Transverse colon (tissue), 4 donors: ENCODE results near the gene TARS1.

Experiments used
- CTCF ChIP-seq, 5 experiments: fragments of 200-600 bp in 3 of 5; fragments of 450-650 bp in 2 of 5; sonication (generic) in 3 of 5; IDR thresholded peaks; 1 replicate in 2 of 5; 2 replicates in 3 of 5; pipeline ENCODE4 v1.5.1; 2016 to 2017; ENCODE audit warnings: antibody characterized with exemption in 5 of 5, inconsistent platforms in 3 of 5, mild to moderate bottlenecking in 2 of 5, moderate library complexity in 1 of 5
- EP300 ChIP-seq: sonication (generic); formaldehyde crosslinking; IDR thresholded peaks from one replicate; pipeline ENCODE4 v1.6.1; 2017; ENCODE audit warnings: antibody characterized with exemption, low read depth
- POLR2A ChIP-seq: fragments of 450-650 bp; IDR thresholded peaks from one replicate; pipeline ENCODE4 v1.6.1; 2016; ENCODE audit warnings: antibody characterized with exemption, mild to moderate bottlenecking, moderate library complexity
- POLR2AphosphoS5 ChIP-seq, 3 donors: sonication (generic); formaldehyde crosslinking; IDR thresholded peaks; one replicate each; pipeline ENCODE4 v1.6.1; 2016; ENCODE audit warnings: antibody characterized with exemption in 3 of 3

DNA sequence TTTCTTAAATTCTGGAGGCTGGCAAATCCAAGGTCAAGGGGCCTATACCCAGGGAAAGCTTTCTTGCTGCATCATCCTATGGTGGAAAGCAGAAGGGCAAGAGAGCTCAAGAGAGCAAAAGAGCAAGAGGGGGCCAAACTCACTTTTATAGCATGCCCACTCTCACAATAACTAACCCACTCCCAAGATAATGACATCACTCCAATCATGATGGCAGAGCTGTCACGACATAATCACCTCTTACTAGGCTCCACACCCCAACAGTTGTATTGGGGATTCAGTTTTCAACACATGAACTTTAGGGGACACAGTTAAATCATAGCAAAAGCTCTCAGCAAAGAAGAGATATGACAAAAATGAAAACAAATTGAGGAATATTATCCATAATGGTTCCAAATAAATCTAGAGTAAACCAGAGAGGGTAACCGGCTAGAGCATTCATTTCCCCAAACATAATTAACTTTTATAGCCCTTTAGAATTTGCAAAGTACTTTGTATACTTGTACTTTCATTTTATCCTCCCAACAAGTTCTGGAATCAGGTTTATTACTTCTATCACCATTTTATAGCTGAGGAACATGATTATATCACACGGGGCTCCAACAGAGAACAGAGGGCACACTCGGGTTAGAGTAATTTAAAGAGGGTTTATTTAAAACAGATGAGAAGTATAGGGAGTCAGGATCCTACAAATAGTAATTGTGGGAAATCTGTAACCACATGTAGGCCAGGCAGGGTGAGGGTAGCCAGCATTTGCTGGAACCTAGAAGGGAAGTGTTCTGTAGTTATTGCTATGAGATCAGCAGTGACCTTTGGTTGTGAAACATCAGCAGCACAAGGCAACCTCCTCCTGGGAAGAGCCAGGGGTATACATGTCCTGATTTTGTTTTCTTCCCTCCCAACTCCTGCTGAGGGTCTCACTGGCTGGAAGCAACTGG lies 7.2 kb upstream of the TARS1 start:
- TF ChIP-seq CTCF (IDR thresholded peaks at IDR 0.05), result no peak
- no peak for TF ChIP-seq POLR2A
- TF ChIP-seq POLR2AphosphoS5 (IDR thresholded peaks at IDR 0.05), result peak in 1 of 3 donors; percentile 13
- TF ChIP-seq EP300, result no peak
